Measurements from ENCODE around the gene GPANK1.
A peak's percentile ranks its signal among the peaks of the same experiment; 100 is the strongest.

GPANK1 gene

GRCh38 chr6:31691564-31692108 lies 26.8 kb upstream of the GPANK1 start:
- DNase-seq (ENCODE audit: low read depth in 1 of 2, low spot score in 1 of 2): no peak

GRCh38 chr6:31691078-31691463 lies 26.3 kb upstream of the GPANK1 start:
- no peak for DNase-seq (ENCODE audit: low read depth in 1 of 2, low spot score in 1 of 2)

GRCh38 chr6:31690231-31691077 lies 25.7 kb upstream of the GPANK1 start:
- DNase-seq (ENCODE audit: low read depth in 1 of 2, low spot score in 1 of 2): no peak

GRCh38 chr6:31689249-31690110 lies 24.7 kb upstream of the GPANK1 start:
- no peak for DNase-seq (ENCODE audit: low read depth in 1 of 2, low spot score in 1 of 2)

- DNase-seq (ENCODE audit: low read depth in 1 of 2, low spot score in 1 of 2): no peak
These were observed 23.3 kb upstream of the GPANK1 start for GRCh38 chr6:31687860-31688693.

GRCh38 chr6:31687321-31687720 lies 22.5 kb upstream of the GPANK1 start:
- no peak for DNase-seq (ENCODE audit: low read depth in 1 of 2, low spot score in 1 of 2)

GRCh38 chr6:31686483-31686882 lies 21.7 kb upstream of the GPANK1 start:
- no peak for DNase-seq (ENCODE audit: low read depth in 1 of 2, low spot score in 1 of 2)

- DNase-seq (ENCODE audit: low read depth in 1 of 2, low spot score in 1 of 2): no peak
These were observed 18.8 kb upstream of the GPANK1 start for GRCh38 chr6:31683591-31683990.

GRCh38 chr6:31681135-31681671 lies 16.4 kb upstream of the GPANK1 start:
- no peak for DNase-seq (ENCODE audit: low read depth in 1 of 2, low spot score in 1 of 2)

- DNase-seq (ENCODE audit: low read depth in 1 of 2, low spot score in 1 of 2): peak in 1 of 2 donors; percentile 38
These were observed 15.7 kb upstream of the GPANK1 start, which contains the start of gene LY6G5C for GRCh38 chr6:31680226-31681134. TSS of gene LY6G5C (minus strand) at chr6:31681067. CDS start at chr6:31680373, 694 bp downstream.

GRCh38 chr6:31677955-31678354 lies 13.2 kb upstream of the GPANK1 start:
- DNase-seq (ENCODE audit: low read depth in 1 of 2, low spot score in 1 of 2): no peak

- no peak for DNase-seq (ENCODE audit: low read depth in 1 of 2, low spot score in 1 of 2)
These were observed 12.1 kb upstream of the GPANK1 start for GRCh38 chr6:31676904-31677303.

GRCh38 chr6:31676322-31676903 lies 11.6 kb upstream of the GPANK1 start:
- no peak for DNase-seq (ENCODE audit: low read depth in 1 of 2, low spot score in 1 of 2)

GRCh38 chr6:31669676-31670075 lies 4.9 kb upstream of the GPANK1 start, which contains the start of gene LY6G5B:
TSS of gene LY6G5B (plus strand) at chr6:31669976. CDS start at chr6:31670951, 975 bp downstream.
- DNase-seq (ENCODE audit: low read depth in 1 of 2, low spot score in 1 of 2): no peak

GRCh38 chr6:31666337-31666965 lies 1.7 kb upstream of the GPANK1 start:
- no peak for DNase-seq (ENCODE audit: low read depth in 1 of 2, low spot score in 1 of 2)

GRCh38 chr6:31665501-31666336 lies 922 bp upstream of the GPANK1 start, which contains the start of gene CSNK2B:
TSS of gene CSNK2B (plus strand) at chr6:31666080. CDS start at chr6:31666832, 752 bp downstream.
- DNase-seq (ENCODE audit: low read depth in 1 of 2, low spot score in 1 of 2): peak; percentile 93 to 97

- DNase-seq (ENCODE audit: low read depth in 1 of 2, low spot score in 1 of 2): no peak
These were observed 622 bp downstream of the GPANK1 start for GRCh38 chr6:31663961-31664789.
